ENCODE results near the gene INSM2.

The INSM2 gene, protein sequence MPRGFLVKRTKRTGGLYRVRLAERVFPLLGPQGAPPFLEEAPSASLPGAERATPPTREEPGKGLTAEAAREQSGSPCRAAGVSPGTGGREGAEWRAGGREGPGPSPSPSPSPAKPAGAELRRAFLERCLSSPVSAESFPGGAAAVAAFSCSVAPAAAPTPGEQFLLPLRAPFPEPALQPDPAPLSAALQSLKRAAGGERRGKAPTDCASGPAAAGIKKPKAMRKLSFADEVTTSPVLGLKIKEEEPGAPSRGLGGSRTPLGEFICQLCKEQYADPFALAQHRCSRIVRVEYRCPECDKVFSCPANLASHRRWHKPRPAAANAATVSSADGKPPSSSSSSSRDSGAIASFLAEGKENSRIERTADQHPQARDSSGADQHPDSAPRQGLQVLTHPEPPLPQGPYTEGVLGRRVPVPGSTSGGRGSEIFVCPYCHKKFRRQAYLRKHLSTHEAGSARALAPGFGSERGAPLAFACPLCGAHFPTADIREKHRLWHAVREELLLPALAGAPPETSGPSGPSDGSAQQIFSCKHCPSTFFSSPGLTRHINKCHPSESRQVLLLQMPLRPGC

DNA sequence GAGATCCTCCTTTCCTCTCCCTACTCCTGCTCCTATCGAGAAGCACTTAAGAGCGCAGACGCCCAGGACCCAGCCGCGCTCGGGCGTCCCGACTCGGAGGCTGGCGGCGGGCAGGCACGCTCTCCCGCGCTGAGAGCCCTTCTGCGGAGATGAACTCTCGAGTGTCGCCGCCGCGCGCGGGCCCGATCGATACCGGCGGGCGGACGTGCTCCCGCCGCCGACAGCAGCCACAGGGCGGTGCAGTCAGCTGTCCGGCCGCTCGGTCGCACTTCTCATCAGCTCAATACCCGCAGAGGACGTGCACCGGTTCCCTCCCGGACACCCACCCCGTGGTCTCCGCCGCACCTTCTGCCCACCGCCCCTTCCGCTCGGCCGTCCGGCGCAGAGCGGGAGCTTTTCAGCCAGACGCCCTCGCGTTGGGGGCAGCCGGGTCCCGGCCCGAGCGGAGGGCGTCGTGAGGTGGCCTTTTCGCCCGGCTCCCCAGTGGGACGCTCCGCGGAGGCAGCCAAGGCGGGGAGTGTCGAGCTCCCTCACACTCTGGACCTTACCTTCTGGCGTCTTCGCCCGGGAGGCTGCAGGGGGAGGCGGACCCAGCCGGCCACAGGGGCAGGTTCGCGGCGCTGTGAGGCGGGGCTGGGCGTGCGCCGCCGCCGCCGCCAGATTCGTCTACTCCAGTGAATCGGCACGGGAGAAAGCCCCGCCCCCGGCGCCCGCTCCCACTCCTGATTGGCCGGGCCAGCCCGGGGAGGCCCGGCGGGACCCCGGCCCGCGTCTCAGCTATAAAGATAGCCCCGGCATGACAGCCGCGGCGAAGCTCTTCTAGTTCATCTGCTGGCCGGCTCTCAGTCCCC lies at the start of gene INSM2:
TSS of gene INSM2 (plus strand) at position 808 of the 851 bp plus-strand sequence. CDS start 89 bp downstream, outside the sequence.
- DNase-seq (ENCODE audit: low spot score), result no peak

GRCh38 chr14:35492569-35493014 lies 41.4 kb upstream of the INSM2 start:
- DNase-seq (ENCODE audit: low spot score), result peak; percentile 84

DNA sequence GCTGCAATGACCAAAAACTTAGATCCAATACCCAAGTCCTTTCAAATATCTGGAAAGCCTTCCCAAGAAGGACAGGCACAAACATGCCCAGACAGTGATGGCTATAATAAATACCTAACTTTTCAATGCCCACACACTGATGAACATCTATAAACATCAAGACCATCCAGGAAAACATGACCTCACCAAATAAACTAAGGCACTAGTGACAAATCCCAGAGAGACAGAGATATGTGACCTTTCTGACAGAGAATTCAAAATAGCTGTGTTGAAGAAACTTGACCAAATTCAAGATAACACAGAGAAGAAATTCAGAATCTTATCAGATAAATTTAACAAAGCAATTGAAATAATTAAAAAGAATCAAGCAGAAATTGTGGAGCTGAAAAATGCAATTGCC lies 38.7 kb upstream of the INSM2 start:
- no peak for DNase-seq (ENCODE audit: low spot score)

- no peak for DNase-seq (ENCODE audit: low spot score)
Measured at GRCh38 chr14:35499180-35499579, 34.8 kb upstream of the INSM2 start.

- no peak for DNase-seq (ENCODE audit: low spot score)
Measured at GRCh38 chr14:35503646-35504045, 30.3 kb upstream of the INSM2 start.

DNA sequence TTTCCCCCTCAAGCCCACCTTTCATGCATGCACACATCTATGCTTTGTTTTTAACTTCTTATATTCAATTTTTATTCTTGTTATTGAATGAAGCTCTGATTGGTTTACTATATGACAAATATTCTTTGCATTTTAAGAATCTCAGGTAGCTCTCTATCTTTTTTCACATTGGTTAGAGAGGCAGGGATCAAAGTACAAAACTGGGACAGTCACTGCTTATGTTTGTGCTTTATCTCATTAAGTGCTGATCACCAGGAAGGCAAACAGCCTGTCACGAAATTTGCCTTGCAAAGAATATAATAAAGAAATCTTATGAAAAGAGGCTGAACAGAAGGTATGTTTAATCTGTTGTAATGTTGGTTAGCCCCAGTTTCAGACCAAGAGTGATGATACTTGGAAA lies 29.7 kb upstream of the INSM2 start:
- no peak for DNase-seq (ENCODE audit: low spot score)

DNA sequence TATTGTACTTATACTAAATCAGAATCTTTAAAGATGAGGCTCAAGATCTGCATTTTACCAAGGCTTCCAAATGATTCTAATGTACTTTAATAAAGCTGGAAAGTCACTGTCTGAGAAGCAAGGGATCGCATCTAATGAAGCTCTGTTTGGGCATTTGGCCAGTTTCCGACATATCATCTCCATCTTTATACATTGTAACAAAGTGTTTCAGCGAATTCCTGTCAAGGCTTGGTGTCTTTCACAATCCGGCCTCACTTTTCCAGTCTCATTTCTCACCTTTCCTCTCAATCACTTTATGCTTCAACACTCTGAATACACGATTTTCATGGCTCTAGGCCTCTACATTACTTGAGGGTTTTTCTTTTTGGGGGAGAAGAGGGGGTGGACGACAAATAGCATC lies 27.5 kb upstream of the INSM2 start:
- no peak for DNase-seq (ENCODE audit: low spot score)

- DNase-seq (ENCODE audit: low spot score), result no peak
Measured at GRCh38 chr14:35506927-35507326, 27.0 kb upstream of the INSM2 start.

GRCh38 chr14:35509846-35510245 lies 24.1 kb upstream of the INSM2 start:
- DNase-seq (ENCODE audit: low spot score), result no peak

- DNase-seq (ENCODE audit: low spot score), result no peak
Measured at GRCh38 chr14:35512765-35513164, 21.2 kb upstream of the INSM2 start.

- DNase-seq (ENCODE audit: low spot score), result peak; percentile 63
Measured at GRCh38 chr14:35515916-35516315, 18.0 kb upstream of the INSM2 start.

DNA sequence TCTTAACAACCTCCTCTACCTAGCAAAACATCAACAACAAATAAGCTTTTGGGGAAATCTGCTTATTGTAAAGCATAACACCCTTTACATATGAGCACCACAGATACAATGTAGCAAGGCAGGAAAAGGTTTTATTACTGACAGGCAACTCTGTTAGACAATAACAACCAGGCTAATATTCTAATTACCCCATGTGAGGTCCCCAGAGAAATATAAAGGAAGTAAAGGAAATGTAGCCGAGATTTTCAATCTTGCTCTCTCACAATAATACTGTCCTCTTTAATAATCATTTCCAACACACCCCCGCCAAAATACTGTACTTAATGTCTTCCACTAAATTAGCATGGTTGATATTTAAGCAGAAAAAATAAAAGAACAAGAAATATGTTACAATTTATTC lies 14.0 kb upstream of the INSM2 start:
- no peak for DNase-seq (ENCODE audit: low spot score)

DNA sequence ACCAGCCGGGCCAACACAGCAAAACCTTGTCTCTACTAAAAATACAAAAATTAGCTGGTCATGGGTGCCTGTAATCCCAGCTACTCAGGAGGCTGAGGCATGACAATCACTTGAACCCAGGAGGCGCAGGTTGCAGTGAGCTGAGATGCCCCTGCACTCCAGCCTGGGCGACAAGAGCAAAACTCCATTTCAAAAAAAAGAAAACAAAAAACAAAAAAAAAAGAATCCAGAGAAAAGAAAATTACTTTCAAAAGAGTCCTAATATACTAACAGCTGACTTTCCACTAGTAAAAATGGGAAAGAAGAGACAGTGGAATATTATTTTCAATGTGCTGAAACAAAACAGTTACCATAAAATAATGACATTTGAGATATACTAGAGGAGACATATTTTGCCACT lies 8.3 kb upstream of the INSM2 start:
- DNase-seq (ENCODE audit: low spot score), result no peak

DNA sequence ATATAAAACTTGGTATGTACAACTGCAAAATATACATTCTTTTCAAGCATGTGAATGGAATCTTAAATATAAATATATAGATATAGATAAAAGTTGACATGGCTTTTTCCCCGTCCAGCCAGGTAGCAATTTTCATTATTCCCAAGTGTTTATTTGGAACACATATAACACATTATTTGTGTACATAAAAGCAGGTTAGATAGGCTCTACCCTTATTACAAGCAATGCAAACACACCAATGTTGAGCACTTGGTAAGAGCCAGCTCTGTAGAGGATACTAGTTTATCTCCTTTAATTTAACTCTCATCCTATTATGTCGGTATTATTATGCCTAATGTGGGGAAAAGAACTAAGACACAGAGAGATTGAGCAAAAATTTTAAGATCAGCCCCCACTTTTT lies 7.0 kb upstream of the INSM2 start:
- DNase-seq (ENCODE audit: low spot score), result no peak

DNA sequence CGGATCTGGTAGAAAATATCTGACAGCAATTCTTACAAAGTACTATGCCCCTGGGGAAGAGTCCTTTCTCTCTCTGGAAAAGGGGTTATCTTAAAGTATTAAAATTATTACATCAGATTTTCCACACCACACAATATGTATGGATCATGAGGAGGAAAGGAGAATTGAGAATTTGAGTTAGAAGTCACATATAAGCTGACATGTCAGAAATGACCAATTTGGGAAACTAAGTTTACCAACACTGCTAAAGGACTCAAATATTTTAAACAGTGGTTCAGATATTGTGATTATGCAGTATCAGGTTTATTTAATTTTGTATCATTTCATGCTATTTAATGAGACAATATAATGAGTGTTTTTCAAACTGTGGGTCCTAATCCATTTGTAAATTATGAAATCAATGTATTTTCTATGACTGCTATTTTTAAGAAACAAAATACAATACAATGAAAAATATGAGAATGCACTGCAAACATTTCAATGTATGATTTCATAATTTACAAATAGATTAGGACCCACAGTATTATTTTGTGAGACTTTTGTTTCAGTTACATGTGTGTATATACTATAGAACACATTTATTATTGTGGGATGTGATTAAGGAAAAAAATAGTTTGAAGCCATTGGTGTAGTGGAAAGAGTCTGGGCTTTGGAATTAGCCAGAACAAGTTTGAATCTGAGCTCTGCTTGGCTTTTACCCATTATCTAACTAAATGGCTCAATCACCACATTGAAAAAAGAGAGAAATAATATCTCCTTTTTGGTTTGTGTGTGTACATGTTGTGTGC lies 1.8 kb upstream of the INSM2 start:
- DNase-seq (ENCODE audit: low spot score), result no peak

- no peak for DNase-seq (ENCODE audit: low spot score)
Measured at GRCh38 chr14:35532783-35533356, 1.1 kb upstream of the INSM2 start.

DNA sequence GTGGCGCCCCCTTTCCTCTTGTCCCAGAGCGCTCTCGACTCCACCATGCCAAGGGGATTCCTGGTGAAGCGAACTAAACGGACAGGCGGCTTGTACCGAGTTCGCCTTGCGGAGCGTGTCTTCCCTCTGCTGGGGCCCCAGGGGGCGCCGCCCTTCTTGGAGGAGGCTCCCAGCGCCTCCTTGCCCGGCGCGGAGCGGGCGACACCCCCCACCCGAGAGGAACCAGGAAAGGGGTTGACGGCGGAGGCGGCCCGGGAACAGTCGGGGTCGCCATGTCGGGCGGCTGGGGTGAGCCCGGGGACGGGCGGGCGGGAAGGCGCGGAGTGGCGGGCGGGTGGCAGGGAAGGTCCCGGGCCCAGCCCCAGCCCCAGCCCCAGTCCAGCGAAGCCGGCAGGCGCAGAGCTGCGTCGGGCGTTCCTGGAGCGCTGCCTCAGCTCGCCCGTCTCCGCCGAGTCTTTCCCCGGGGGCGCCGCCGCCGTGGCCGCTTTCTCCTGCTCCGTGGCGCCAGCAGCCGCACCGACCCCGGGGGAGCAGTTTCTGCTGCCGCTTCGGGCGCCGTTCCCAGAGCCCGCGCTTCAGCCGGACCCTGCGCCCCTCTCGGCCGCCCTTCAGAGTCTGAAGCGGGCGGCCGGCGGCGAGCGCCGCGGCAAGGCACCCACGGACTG lies 376 bp downstream of the INSM2 start:
- DNase-seq (ENCODE audit: low spot score), result no peak

DNA sequence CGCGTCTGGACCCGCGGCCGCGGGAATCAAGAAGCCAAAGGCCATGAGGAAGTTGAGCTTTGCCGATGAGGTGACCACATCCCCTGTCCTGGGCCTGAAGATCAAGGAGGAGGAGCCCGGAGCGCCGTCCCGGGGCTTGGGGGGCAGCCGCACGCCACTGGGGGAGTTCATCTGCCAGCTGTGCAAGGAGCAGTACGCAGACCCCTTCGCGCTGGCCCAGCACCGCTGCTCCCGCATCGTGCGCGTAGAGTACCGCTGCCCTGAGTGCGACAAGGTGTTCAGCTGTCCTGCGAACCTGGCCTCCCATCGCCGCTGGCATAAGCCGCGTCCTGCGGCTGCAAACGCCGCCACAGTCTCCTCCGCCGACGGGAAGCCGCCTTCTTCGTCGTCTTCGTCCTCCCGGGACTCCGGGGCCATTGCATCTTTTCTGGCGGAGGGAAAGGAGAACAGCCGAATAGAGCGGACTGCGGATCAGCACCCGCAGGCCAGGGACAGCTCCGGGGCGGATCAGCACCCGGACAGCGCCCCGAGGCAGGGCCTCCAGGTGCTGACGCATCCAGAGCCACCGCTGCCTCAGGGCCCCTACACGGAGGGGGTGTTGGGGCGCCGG lies 1.0 kb downstream of the INSM2 start:
- DNase-seq (ENCODE audit: low spot score), result peak; percentile 24

DNA sequence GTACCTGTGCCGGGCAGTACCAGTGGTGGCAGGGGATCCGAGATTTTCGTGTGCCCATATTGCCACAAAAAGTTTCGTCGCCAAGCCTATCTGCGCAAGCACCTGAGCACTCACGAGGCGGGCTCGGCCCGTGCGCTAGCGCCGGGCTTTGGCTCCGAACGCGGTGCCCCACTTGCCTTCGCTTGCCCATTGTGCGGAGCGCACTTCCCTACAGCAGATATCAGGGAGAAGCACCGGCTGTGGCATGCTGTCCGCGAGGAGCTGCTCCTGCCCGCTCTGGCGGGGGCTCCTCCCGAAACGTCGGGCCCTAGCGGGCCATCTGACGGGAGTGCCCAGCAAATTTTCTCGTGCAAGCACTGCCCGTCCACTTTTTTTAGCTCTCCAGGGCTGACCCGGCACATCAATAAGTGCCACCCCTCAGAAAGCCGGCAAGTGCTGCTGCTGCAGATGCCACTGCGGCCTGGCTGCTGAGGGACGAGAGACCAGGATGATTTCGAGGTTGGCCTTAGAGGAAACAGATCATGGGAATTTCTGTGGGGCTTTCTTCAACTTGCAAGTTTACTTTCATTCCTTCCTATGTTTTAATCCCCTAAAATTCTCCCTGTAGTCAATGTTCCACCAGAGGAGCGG lies 1.6 kb downstream of the INSM2 start:
- DNase-seq (ENCODE audit: low spot score), result no peak

DNA sequence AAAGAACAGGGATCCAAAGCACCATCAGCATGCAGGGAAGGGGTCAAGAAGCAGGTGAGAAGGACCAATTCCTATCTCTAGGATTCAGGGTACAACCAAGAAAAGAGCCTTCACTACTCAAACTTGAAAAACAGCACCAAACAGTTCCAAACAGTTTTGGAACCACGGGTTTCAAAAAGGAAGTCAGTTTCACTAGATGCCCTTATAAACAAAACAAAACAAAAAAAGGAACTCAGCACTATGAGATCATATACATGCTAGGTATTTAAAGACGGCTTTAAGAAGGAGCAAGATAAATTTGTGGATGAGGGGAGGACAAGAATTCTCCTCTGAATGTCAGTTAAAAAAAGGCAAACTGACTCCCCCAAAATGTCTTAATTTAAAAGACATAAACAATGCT lies 6.0 kb downstream of the INSM2 start:
- DNase-seq (ENCODE audit: low spot score), result no peak

All from COLO829 (cell line).